Peyer's patch (tissue), 4 donors: ENCODE measurements around the gene RCN1. TPM values are rescaled to one million over a fixed set of nuclear protein-coding genes. Genes with fewer than 3 reads are reported as not detected.
A peak's percentile ranks its signal among the peaks of the same experiment; 100 is the strongest.

Experiments
- DNase-seq, 3 donors: peaks; one replicate each; pipeline ENCODE4 v3.0.0-alpha.2; 2017 to 2019
- H3K27ac ChIP-seq, 4 donors: fragments of 200-600 bp; sonication (generic); one replicate each; pipeline ENCODE4 v1.5.1; 2016 to 2019
- H3K27me3 ChIP-seq, 2 donors: fragments of 200-600 bp; sonication (generic); one replicate each; pipeline ENCODE4 v1.5.1; 2019
- H3K36me3 ChIP-seq, 3 donors: fragments of 200-600 bp; sonication (generic); one replicate each; pipeline ENCODE4 v1.5.1; 2016 to 2019
- H3K4me1 ChIP-seq, 4 donors: fragments of 200-600 bp; sonication (generic); one replicate each; pipeline ENCODE4 v1.5.1; 2016 to 2019
- H3K4me3 ChIP-seq, 4 donors: fragments of 200-600 bp; sonication (generic); 1 replicate in 3 of 4; 2 replicates in 1 of 4; pipeline ENCODE4 v1.5.1; 2016 to 2019; ENCODE audit warnings: mild to moderate bottlenecking in 1 of 4
- H3K9me3 ChIP-seq, 4 donors: fragments of 200-600 bp; sonication (generic); one replicate each; pipeline ENCODE4 v1.5.1; 2016 to 2019; ENCODE audit warnings: mild to moderate bottlenecking in 1 of 4
- CTCF ChIP-seq, 6 experiments: fragments of 450-650 bp in 4 of 6; fragments of 200-600 bp in 2 of 6; sonication (generic) in 1 of 6; IDR thresholded peaks; one replicate each; pipeline ENCODE4 v1.5.1; 2017 to 2019; ENCODE audit warnings: antibody characterized with exemption in 6 of 6, mild to moderate bottlenecking in 3 of 6, moderate library complexity in 1 of 6
- POLR2A ChIP-seq, 2 donors: fragments of 450-650 bp; IDR thresholded peaks; one replicate each; pipeline ENCODE4 v1.5.1; 2017; ENCODE audit warnings: antibody characterized with exemption in 2 of 2, mild to moderate bottlenecking in 2 of 2, moderate library complexity in 2 of 2
- total RNA-seq, 4 donors: library from RNA; depleted of rRNA; stranded (reverse); fragments of >200 nt; gene quantifications; one replicate each; pipeline ENCODE4 v1.1.0, GENCODE V29; 2016

RCN1 gene
- total RNA-seq: 10 to 100 TPM; 14.5 to 20.7 (median 18.7) TPM

- Histone ChIP-seq H3K9me3 (no peaks in the 10 kb centered on the region), H3K27me3 (no peaks in the 10 kb centered on the region), H3K36me3 (no peaks in the 10 kb centered on the region), H3K4me1 (peaks cover 0 to 14% (median 0%) of the 10 kb centered on the region in 4 donors), H3K27ac (peak within 1 kb of the TSS; percentile 64 to 87 (median 80)), H3K4me3 (peak within 1 kb of the TSS; percentile 60 to 83 (median 71))
- TF ChIP-seq CTCF (IDR thresholded peaks at IDR 0.05): no peak
- peak in 1 of 2 donors; percentile 27 for TF ChIP-seq POLR2A (IDR thresholded peaks at IDR 0.05)
- DNase-seq: peak; percentile 25 to 73 (median 55)
These were observed at the start of gene RCN1 for GRCh38 chr11:32090545-32091370. RCN1 (plus strand) TSS chr11:32091074; CDS start chr11:32091197, 123 bp downstream.

GRCh38 chr11:32043737-32044136, 47.1 kb upstream of the RCN1 start:
- Histone ChIP-seq H3K9me3 (no peaks in the 10 kb centered on the region), H3K4me1 (no peaks in the 10 kb centered on the region), H3K4me3 (no peak overlapping the region), H3K36me3 (no peaks in the 10 kb centered on the region), H3K27ac (no peak overlapping the region), H3K27me3 (no peaks in the 10 kb centered on the region)
- TF ChIP-seq CTCF (IDR thresholded peaks at IDR 0.05): no peak
- no peak for TF ChIP-seq POLR2A (IDR thresholded peaks at IDR 0.05)
- DNase-seq: no peak

GRCh38 chr11:32044158-32044863, 46.6 kb upstream of the RCN1 start:
- Histone ChIP-seq H3K27ac (no peak overlapping the region), H3K4me1 (no peaks in the 10 kb centered on the region), H3K27me3 (no peaks in the 10 kb centered on the region), H3K36me3 (no peaks in the 10 kb centered on the region), H3K4me3 (no peak overlapping the region), H3K9me3 (no peaks in the 10 kb centered on the region)
- no peak for DNase-seq
- TF ChIP-seq CTCF (IDR thresholded peaks at IDR 0.05): no peak
- no peak for TF ChIP-seq POLR2A (IDR thresholded peaks at IDR 0.05)

- H3K4me3 ChIP-seq: no peak overlapping the region
- TF ChIP-seq CTCF (IDR thresholded peaks at IDR 0.05): no peak
- no peak for TF ChIP-seq POLR2A (IDR thresholded peaks at IDR 0.05)
- DNase-seq: no peak
- H3K4me1 ChIP-seq: no peaks in the 10 kb centered on the region
- no peaks in the 10 kb centered on the region for H3K27me3 ChIP-seq
- H3K27ac ChIP-seq: no peak overlapping the region
- H3K36me3 ChIP-seq: no peaks in the 10 kb centered on the region
- H3K9me3 ChIP-seq: no peaks in the 10 kb centered on the region
These were observed 45.4 kb upstream of the RCN1 start for GRCh38 chr11:32045456-32045855.

GRCh38 chr11:32050264-32050663, 40.6 kb upstream of the RCN1 start:
- TF ChIP-seq CTCF (IDR thresholded peaks at IDR 0.05): no peak
- TF ChIP-seq POLR2A (IDR thresholded peaks at IDR 0.05): no peak
- Histone ChIP-seq H3K9me3 (no peaks in the 10 kb centered on the region), H3K4me3 (no peak overlapping the region), H3K36me3 (no peaks in the 10 kb centered on the region), H3K27ac (no peak overlapping the region), H3K4me1 (no peaks in the 10 kb centered on the region), H3K27me3 (no peaks in the 10 kb centered on the region)
- no peak for DNase-seq
